ENCODE data around the gene NCAM2. TPM values are rescaled to one million over a fixed set of nuclear protein-coding genes. Genes with fewer than 3 reads are reported as not detected.

The NCAM2 gene
- total RNA-seq, 4 donors from 2014 or later, result 0.67 to 0.95 TPM; not detected in 2

DNA sequence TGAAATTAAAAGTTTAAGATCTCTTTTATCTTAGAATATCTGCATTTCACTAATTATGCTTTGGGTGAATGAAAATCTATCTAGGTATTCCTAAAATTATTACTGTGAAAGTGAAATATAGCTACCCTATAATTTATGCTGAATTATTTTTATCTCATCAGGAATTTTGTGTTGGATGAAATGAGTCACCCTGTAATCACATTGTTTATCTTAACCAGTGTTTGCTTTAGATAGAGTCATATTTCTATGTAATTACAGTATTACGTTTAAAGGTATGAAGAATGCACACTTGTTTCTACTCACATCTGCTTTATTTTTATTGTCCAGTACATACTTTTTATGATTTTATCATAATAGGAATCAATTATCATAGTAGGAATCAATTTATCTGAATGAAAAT is 249.2 kb downstream of the NCAM2 start:
- no peak for DNase-seq
- TF ChIP-seq, protein P1, sequence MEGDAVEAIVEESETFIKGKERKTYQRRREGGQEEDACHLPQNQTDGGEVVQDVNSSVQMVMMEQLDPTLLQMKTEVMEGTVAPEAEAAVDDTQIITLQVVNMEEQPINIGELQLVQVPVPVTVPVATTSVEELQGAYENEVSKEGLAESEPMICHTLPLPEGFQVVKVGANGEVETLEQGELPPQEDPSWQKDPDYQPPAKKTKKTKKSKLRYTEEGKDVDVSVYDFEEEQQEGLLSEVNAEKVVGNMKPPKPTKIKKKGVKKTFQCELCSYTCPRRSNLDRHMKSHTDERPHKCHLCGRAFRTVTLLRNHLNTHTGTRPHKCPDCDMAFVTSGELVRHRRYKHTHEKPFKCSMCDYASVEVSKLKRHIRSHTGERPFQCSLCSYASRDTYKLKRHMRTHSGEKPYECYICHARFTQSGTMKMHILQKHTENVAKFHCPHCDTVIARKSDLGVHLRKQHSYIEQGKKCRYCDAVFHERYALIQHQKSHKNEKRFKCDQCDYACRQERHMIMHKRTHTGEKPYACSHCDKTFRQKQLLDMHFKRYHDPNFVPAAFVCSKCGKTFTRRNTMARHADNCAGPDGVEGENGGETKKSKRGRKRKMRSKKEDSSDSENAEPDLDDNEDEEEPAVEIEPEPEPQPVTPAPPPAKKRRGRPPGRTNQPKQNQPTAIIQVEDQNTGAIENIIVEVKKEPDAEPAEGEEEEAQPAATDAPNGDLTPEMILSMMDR (IDR thresholded peaks at IDR 0.05), result no peak
- no peak for TF ChIP-seq POLR2A (IDR thresholded peaks at IDR 0.05)
- Histone ChIP-seq H3K4me1 (no peaks in the 10 kb centered on the region), H3K4me3 (no peak overlapping the region), H3K27ac (no peak overlapping the region), H3K9me3 (peaks cover 0 to 8% (median 0%) of the 10 kb centered on the region in 3 donors), H3K36me3 (no peaks in the 10 kb centered on the region), H3K27me3 (no peaks in the 10 kb centered on the region)
- 19 to 34% methylated on average over 1 of the region's 1 CpG for WGBS, 2 donors
- intact Hi-C loops (cut with DNase I), result no loop called here

DNA sequence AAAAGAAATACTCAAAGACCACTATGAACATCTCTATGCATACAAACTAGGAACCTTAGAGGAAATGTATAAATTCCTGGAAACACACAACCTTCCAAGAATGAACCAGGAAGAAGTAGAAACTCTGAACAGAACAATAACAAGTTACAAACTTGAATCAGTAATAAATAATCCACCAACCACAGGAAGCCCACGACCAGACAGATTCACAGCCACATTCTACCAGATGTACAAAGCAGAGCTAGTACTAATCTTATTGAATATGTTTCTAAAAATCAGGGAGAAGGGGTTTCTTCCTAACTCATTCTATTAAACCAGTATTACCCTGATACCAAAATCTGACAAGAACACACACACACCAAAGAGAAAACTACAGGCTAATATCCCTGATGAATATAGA is 263.8 kb downstream of the NCAM2 start:
- Histone ChIP-seq H3K36me3 (no peaks in the 10 kb centered on the region), H3K4me1 (no peaks in the 10 kb centered on the region), H3K27me3 (no peaks in the 10 kb centered on the region), H3K9me3 (peaks cover 0 to 14% (median 0%) of the 10 kb centered on the region in 3 donors), H3K27ac (no peak overlapping the region), H3K4me3 (no peak overlapping the region)
- TF ChIP-seq, protein P1 (IDR thresholded peaks at IDR 0.05), result no peak
- no peak for TF ChIP-seq POLR2A (IDR thresholded peaks at IDR 0.05)
- DNase-seq, result no peak
- intact Hi-C loops (cut with DNase I), result no loop called here
- 7 to 12% methylated on average over 1 of the region's 1 CpG for WGBS, 2 donors

DNA sequence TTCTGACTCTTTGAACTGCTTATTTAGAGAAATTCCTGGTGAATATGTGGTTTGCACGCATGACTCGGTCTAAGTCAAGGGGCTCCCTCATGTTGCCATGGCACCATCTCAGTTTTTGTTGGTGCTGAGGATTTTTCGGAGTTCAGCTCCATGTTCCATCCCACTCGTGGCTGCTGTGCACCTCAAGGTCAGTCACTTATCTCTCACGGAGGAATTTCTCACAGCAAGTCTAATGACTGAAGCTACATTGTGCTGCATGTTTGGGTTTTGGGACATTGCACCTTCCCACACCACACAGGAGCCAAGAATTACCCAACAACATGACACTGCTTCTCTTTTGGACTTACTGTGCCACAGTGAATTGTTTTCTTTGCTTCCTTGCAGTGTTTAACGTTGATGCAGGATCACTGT is 269.9 kb downstream of the NCAM2 start:
- intact Hi-C loops (cut with DNase I), result no loop called here
- WGBS, 2 donors, result 55 to 65% methylated on average over 4 to 6 of the region's 6 CpGs
- no peaks in the 10 kb centered on the region for H3K9me3 ChIP-seq
- H3K4me3 ChIP-seq, result no peak overlapping the region
- DNase-seq, result no peak
- H3K27me3 ChIP-seq, result no peaks in the 10 kb centered on the region
- no peak for TF ChIP-seq POLR2A (IDR thresholded peaks at IDR 0.05)
- TF ChIP-seq, protein P1 (IDR thresholded peaks at IDR 0.05), result no peak
- no peaks in the 10 kb centered on the region for H3K4me1 ChIP-seq
- no peak overlapping the region for H3K27ac ChIP-seq
- H3K36me3 ChIP-seq, result no peaks in the 10 kb centered on the region

DNA sequence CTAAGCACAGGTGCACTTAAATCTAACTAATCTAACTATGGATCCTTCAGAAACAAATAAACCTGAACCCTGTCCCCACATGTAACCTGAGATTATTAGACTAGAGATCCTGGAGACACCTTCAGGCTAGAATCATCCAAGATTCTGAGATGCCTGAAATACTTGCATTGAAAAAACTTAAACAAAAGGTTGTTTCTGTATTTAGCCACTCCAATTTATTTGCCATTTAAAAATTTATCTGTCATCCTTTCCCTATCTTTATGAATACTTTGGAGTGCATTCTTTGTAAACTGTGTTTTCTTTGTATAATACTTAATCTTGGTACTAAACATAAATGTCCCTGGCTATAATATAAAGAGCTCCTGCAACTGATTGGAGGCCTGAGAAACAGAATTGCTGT is 270.7 kb downstream of the NCAM2 start:
- H3K36me3 ChIP-seq, result no peaks in the 10 kb centered on the region
- no peak for DNase-seq
- no peaks in the 10 kb centered on the region for H3K9me3 ChIP-seq
- no peak overlapping the region for H3K27ac ChIP-seq
- H3K4me3 ChIP-seq, result no peak overlapping the region
- intact Hi-C loops (cut with DNase I), result no loop called here
- no peaks in the 10 kb centered on the region for H3K27me3 ChIP-seq
- no peak for TF ChIP-seq POLR2A (IDR thresholded peaks at IDR 0.05)
- TF ChIP-seq, protein P1 (IDR thresholded peaks at IDR 0.05), result no peak
- H3K4me1 ChIP-seq, result no peaks in the 10 kb centered on the region

DNA sequence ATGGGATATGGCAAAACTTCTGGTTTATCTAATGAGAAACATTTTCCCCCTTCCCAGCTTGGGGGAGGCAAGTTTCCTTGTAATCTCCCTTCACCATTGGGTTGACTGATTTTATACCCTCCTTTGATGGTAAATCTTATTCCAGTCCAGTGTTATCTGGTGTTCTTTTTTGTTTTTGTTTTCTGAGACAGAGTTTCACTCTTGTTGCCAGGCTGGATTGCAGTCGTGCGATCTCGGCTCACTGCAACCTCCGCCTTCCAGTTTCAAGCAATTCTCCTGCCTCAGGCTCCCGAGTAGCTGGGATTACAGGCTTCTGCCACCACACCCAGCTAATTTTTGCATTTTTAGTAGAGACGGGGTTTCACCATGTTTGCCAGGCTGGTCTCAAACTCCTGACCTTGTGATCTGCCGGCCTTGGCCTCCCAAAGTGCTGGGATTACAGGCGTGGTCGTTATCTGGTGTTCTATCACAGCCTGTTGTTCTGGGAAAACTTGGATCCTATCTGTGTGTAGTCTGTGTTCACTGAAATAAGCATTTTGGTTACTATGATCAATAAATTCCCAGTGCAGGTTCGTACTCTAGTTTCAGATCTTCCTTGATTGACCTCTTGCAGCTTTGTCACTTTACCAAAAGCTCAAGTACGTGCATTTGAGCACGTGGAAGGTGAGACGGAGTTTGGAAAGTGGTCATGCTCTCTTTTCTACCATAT is 281.1 kb downstream of the NCAM2 start:
- Histone ChIP-seq H3K27me3 (no peaks in the 10 kb centered on the region), H3K36me3 (no peaks in the 10 kb centered on the region), H3K4me3 (no peak overlapping the region), H3K9me3 (no peaks in the 10 kb centered on the region), H3K27ac (no peak overlapping the region), H3K4me1 (no peaks in the 10 kb centered on the region)
- intact Hi-C loops (cut with DNase I), result no loop called here
- WGBS, 2 donors, result 69 to 71% methylated on average over 13 of the region's 13 CpGs
- TF ChIP-seq, protein P1 (IDR thresholded peaks at IDR 0.05), result no peak
- no peak for DNase-seq

Data from esophagus squamous epithelium (tissue), 5 donors.